Measurements from ENCODE around the gene COMT. TPM values are rescaled to one million over a fixed set of nuclear protein-coding genes. Genes with fewer than 3 reads are reported as not detected.

COMT gene
- total RNA-seq, 2 experiments from 2014 or later, result 90.8 to 112 TPM

- H3K4me1 ChIP-seq (ENCODE audit: insufficient read depth, low read length, poor library complexity, severe bottlenecking), result peaks cover 10% of the 10 kb centered on the region
- no peaks in the 10 kb centered on the region for H3K9me2 ChIP-seq (ENCODE audit: insufficient read depth, low read length)
- H3K36me3 ChIP-seq (ENCODE audit: insufficient read depth, low read length), result no peaks in the 10 kb centered on the region
- H2AFZ ChIP-seq (ENCODE audit: low read length), result no peak overlapping the region
- no peaks in the 10 kb centered on the region for H4K20me1 ChIP-seq (ENCODE audit: insufficient read depth, low read length)
- no peaks in the 10 kb centered on the region for H3K9me3 ChIP-seq (ENCODE audit: low read length)
- DNase-seq (ENCODE audit: low spot score), result no peak
- ChIA-PET POLR2A (interaction anchor here (0.5 to 0.6 kb wide), 2 partner anchors 71 to 383 kb away, joined by 3 to 4 read pairs; no protein-coding TSS in a partner anchor), CTCF (ENCODE audit: unreplicated experiment) (no interaction called here)
- H3K4me2 ChIP-seq (ENCODE audit: low read length), result no peak overlapping the region
- no peaks in the 10 kb centered on the region for H3K79me2 ChIP-seq (ENCODE audit: insufficient read depth, low read depth, low read length)
- H3K27ac ChIP-seq (ENCODE audit: low read depth, low read length, poor library complexity, severe bottlenecking), result no peak overlapping the region
- TF ChIP-seq CTCF (conservative IDR thresholded peaks at IDR 0.05; ENCODE audit: low read length) (no peak), EZH2phosphoT487 (IDR thresholded peaks at IDR 0.05; ENCODE audit: borderline replicate concordance, low read depth, low read length) (no peak)
- intact Hi-C loops (cut with micrococcal nuclease; ENCODE audit: unreplicated experiment), result no loop called here
- H3K4me3 ChIP-seq (ENCODE audit: low read depth, low read length, poor library complexity, severe bottlenecking), result no peak overlapping the region
- BruUV-seq (replicated peaks), result no TSS peak
Measured at GRCh38 chr22:19979712-19980493, 38.3 kb downstream of the COMT start.

GRCh38 chr22:19980766-19981165, 39.2 kb downstream of the COMT start:
- POLR2A ChIA-PET, result interaction anchor here (0.6 kb wide), 1 partner anchor 70 kb away, joined by 3 read pairs; no protein-coding TSS in a partner anchor
- no peaks in the 10 kb centered on the region for H4K20me1 ChIP-seq (ENCODE audit: insufficient read depth, low read length)
- no peaks in the 10 kb centered on the region for H3K9me2 ChIP-seq (ENCODE audit: insufficient read depth, low read length)
- no peaks in the 10 kb centered on the region for H3K9me3 ChIP-seq (ENCODE audit: low read length)
- no peak for DNase-seq (ENCODE audit: low spot score)
- CTCF ChIA-PET (ENCODE audit: unreplicated experiment), result no interaction called here
- BruUV-seq (replicated peaks), result no TSS peak
- H3K27ac ChIP-seq (ENCODE audit: low read depth, low read length, poor library complexity, severe bottlenecking), result no peak overlapping the region
- H3K4me1 ChIP-seq (ENCODE audit: insufficient read depth, low read length, poor library complexity, severe bottlenecking), result peaks cover 1% of the 10 kb centered on the region
- no peak overlapping the region for H3K4me2 ChIP-seq (ENCODE audit: low read length)
- intact Hi-C loops (cut with micrococcal nuclease; ENCODE audit: unreplicated experiment), result no loop called here
- no peaks in the 10 kb centered on the region for H3K79me2 ChIP-seq (ENCODE audit: insufficient read depth, low read depth, low read length)
- TF ChIP-seq EZH2phosphoT487 (IDR thresholded peaks at IDR 0.05; ENCODE audit: borderline replicate concordance, low read depth, low read length) (no peak), CTCF (conservative IDR thresholded peaks at IDR 0.05; ENCODE audit: low read length) (no peak)
- no peak overlapping the region for H2AFZ ChIP-seq (ENCODE audit: low read length)
- H3K4me3 ChIP-seq (ENCODE audit: low read depth, low read length, poor library complexity, severe bottlenecking), result no peak overlapping the region
- H3K36me3 ChIP-seq (ENCODE audit: insufficient read depth, low read length), result no peaks in the 10 kb centered on the region
